Kidney (tissue), 14 donors: ENCODE data around the gene GALNT17. TPM values are rescaled to one million over a fixed set of nuclear protein-coding genes. Genes with fewer than 3 reads are reported as not detected.
A peak's percentile ranks its signal among the peaks of the same experiment; 100 is the strongest.
"Not testable (repeated sequence)": the region's sequence is repeated elsewhere in the genome, so short reads cannot be mapped to it uniquely, and the experiment has no call there.

Experiments used
- DNase-seq, 5 donors: peaks; one replicate each; pipeline ENCODE4 v3.0.0-alpha.2; 2013 to 2020
- FAIRE-seq: peaks from 2 replicates; lab custom pipeline; 2012; peaks lifted over from hg19 to GRCh38; lab: Jason Lieb, UNC
- H3K27ac ChIP-seq, 2 donors: one replicate each; pipeline ENCODE4 v1.7.0; 2013; ENCODE audit warnings: low read depth in 2 of 2, low read length in 2 of 2, inconsistent platforms in 1 of 2
- H3K27me3 ChIP-seq: one replicate; pipeline ENCODE4 v1.7.1; 2013; ENCODE audit warnings: low read length, inconsistent platforms; ENCODE audit not compliant: control insufficient read depth, insufficient read depth
- H3K36me3 ChIP-seq, 3 donors: one replicate each; pipeline versions ENCODE4 v1.7.0 to v1.7.1; 2013; ENCODE audit warnings: low read length in 3 of 3, control low read depth in 1 of 3, inconsistent platforms in 1 of 3; ENCODE audit not compliant: insufficient read depth in 3 of 3, control insufficient read depth in 2 of 3
- H3K4me1 ChIP-seq, 3 donors: one replicate each; pipeline versions ENCODE4 v1.7.0 to v1.7.1; 2013; ENCODE audit warnings: low read length in 3 of 3, inconsistent platforms in 1 of 3, low read depth in 1 of 3; ENCODE audit not compliant: control insufficient read depth in 2 of 3, insufficient read depth in 2 of 3
- H3K4me3 ChIP-seq, 3 donors: one replicate each; pipeline versions ENCODE4 v1.7.0 to v1.8.1; 2013; ENCODE audit warnings: low read length in 3 of 3, control low read depth in 1 of 3, inconsistent platforms in 1 of 3
- H3K9ac ChIP-seq, 3 donors: one replicate each; pipeline versions ENCODE4 v1.7.0 to v1.7.1; 2013; ENCODE audit warnings: low read length in 3 of 3, control low read depth in 1 of 3, inconsistent platforms in 1 of 3
- H3K9me3 ChIP-seq, 3 donors: one replicate each; pipeline versions ENCODE4 v1.7.0 to v1.7.1; 2013; ENCODE audit warnings: low read length in 3 of 3, control low read depth in 1 of 3, inconsistent platforms in 1 of 3; ENCODE audit not compliant: control insufficient read depth in 2 of 3, insufficient read depth in 1 of 3
- CTCF ChIP-seq: IDR thresholded peaks from 3 replicates; pipeline ENCODE4 v1.5.1; 2012; ENCODE audit warnings: mild to moderate bottlenecking, moderate library complexity, borderline replicate concordance; ENCODE audit not compliant: insufficient read depth; ENCODE audit errors: extremely low read depth
- intact Hi-C: fragments of 100-400 bp; cut with DNase I; formaldehyde crosslinking; loops from one replicate; pipeline ENCODE4 v1.11.1; 2022
- polyA plus RNA-seq: library from polyadenylated mRNA; stranded (reverse); fragments of 350-450 nt; fragmentation: Illumina TruSeq; extraction: RNeasy Lipid Tissue Mini Kit (QIAGEN cat#74804); gene quantifications from one replicate; pipeline ENCODE4 v1.2.3, GENCODE V29; 2014; ENCODE audit warnings: low read depth, low replicate concordance; ENCODE audit not compliant: insufficient read depth
- total RNA-seq: library from RNA; stranded (reverse); fragmentation: NEBNext Ultra II Directional; extraction: Animal tissue kit (Norgen Biotek cat#: 25700); gene quantifications from one replicate; pipeline ENCODE4 v1.2.1, GENCODE V29; 2021
- donor health status: control.
- donor health status: control.
- donor health status: control.
- donor health status: control.
- donor health status: control.
- donor health status: DM: yes; HTN: yes; CAD: no.
- donor health status: Normal renal cell carcinoma (clear cell type).

The GALNT17 gene
- total and polyA plus RNA-seq, 2 donors from 2014 or later = 2.4 to 5.5 TPM

- FAIRE-seq (no peak), DNase-seq (peak in 4 of 5 donors; percentile 83 to 90 (median 86))
- H3K27me3 ChIP-seq = no peaks in the 10 kb centered on the region
- no peak overlapping the region for H3K9ac ChIP-seq
- TF ChIP-seq CTCF = peak; percentile 89
- no peaks in the 10 kb centered on the region for H3K36me3 ChIP-seq
- H3K27ac ChIP-seq = no peak overlapping the region
- H3K4me3 ChIP-seq = no peak overlapping the region
- intact Hi-C loops = no loop called here
- no peaks in the 10 kb centered on the region for H3K4me1 ChIP-seq
- no peaks in the 10 kb centered on the region for H3K9me3 ChIP-seq
These were observed 604.1 kb downstream of the GALNT17 start for GRCh38 chr7:71735961-71736556.

- H3K36me3 ChIP-seq, intact Hi-C loops, H3K9ac ChIP-seq, H3K9me3 ChIP-seq, FAIRE-seq, H3K27me3 ChIP-seq, H3K27ac ChIP-seq, H3K4me3 ChIP-seq, H3K4me1 ChIP-seq: not testable (repeated sequence)
- DNase-seq = peak in 1 of 5 donors; percentile 55
These were observed 606.1 kb downstream of the GALNT17 start for GRCh38 chr7:71737931-71738540.

DNA sequence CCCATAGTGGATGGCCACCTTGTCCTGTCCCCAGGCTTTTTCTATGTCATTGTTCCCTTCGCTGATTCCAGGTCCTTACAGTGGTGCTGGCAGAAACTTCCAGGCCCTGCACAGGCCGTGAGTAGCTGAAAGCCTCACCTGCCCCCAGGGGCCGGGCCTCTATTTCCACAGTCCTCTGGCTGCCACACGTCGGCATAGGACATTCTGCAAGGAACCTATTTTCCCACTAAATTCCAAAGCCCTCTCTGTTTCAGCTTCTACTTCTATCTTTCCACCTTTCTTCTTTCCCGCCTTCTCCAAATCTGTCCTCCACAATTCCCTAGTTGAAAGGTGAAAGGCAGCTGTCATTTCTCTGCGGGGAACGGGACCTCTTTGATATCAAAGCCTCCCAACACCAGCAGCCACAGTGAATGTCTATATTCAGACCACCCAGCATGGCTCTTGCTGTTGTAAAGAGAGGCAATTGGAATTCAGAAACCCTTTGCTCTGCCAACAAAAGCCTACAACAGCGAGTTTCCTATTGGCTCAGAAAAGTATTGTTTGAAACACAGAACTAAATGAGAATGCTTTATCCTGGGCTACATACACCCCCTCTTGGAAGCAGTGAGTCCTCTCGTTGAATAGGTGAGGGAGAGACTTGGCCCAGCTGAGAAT lies 607.7 kb downstream of the GALNT17 start:
- no peaks in the 10 kb centered on the region for H3K27me3 ChIP-seq
- no peaks in the 10 kb centered on the region for H3K9me3 ChIP-seq
- no peak for TF ChIP-seq CTCF
- H3K4me3 ChIP-seq = no peak overlapping the region
- no peak for DNase-seq
- no peaks in the 10 kb centered on the region for H3K4me1 ChIP-seq
- no peaks in the 10 kb centered on the region for H3K36me3 ChIP-seq
- intact Hi-C loops = no loop called here
- no peak for FAIRE-seq
- no peak overlapping the region for H3K9ac ChIP-seq
- H3K27ac ChIP-seq = no peak overlapping the region

- Histone ChIP-seq H3K27me3 (no peaks in the 10 kb centered on the region), H3K27ac (no peak overlapping the region), H3K4me1 (no peaks in the 10 kb centered on the region), H3K4me3 (no peak overlapping the region), H3K36me3 (no peaks in the 10 kb centered on the region), H3K9me3 (no peaks in the 10 kb centered on the region), H3K9ac (no peak overlapping the region)
- no peak for DNase-seq
- intact Hi-C loops = no loop called here
- no peak for FAIRE-seq
- TF ChIP-seq CTCF = no peak
These were observed 608.2 kb downstream of the GALNT17 start for GRCh38 chr7:71740174-71740560.
